ENCODE measurements around the gene GRID2.

DNA sequence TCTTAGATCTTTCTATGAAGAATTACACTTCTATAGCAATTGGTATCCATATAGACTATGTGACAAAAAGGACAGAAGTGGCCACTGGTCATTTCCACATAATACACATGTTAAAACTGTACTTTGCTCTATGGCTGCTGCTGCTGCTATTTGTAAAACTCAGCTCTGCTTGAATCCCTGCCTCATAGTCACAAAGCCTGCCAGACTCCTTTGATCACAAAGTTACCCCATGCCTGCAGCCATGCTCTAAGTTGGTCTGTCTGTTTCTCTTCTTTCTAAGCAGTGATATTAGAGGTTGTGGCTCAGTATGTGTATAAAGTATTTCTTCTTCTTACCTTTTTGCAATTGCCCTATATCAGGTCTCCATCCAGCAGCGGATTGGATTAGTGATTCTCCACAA lies 210.9 kb downstream of the GRID2 start:
- TF ChIP-seq, protein P1, sequence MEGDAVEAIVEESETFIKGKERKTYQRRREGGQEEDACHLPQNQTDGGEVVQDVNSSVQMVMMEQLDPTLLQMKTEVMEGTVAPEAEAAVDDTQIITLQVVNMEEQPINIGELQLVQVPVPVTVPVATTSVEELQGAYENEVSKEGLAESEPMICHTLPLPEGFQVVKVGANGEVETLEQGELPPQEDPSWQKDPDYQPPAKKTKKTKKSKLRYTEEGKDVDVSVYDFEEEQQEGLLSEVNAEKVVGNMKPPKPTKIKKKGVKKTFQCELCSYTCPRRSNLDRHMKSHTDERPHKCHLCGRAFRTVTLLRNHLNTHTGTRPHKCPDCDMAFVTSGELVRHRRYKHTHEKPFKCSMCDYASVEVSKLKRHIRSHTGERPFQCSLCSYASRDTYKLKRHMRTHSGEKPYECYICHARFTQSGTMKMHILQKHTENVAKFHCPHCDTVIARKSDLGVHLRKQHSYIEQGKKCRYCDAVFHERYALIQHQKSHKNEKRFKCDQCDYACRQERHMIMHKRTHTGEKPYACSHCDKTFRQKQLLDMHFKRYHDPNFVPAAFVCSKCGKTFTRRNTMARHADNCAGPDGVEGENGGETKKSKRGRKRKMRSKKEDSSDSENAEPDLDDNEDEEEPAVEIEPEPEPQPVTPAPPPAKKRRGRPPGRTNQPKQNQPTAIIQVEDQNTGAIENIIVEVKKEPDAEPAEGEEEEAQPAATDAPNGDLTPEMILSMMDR (IDR thresholded peaks at IDR 0.05): no peak
- TF ChIP-seq POLR2A (IDR thresholded peaks at IDR 0.05): no peak
- TF ChIP-seq EP300 (IDR thresholded peaks at IDR 0.05; ENCODE audit: low read depth): no peak

Data from transverse colon (tissue), 3 donors.